A549 (cell line): Measurements from ENCODE around the gene LMNA.
A peak's percentile ranks its signal among the peaks of the same experiment; 100 is the strongest.

Experiments used
- CBX2 ChIP-seq: fragments of 200-600 bp; sonication (generic); IDR thresholded peaks from 2 replicates; pipeline ENCODE4 v1.6.1; 2016; ENCODE audit warnings: low read depth, mild to moderate bottlenecking, borderline replicate concordance
- CHD2 ChIP-seq: fragments of 150-350 bp; IDR thresholded peaks from 2 replicates; pipeline ENCODE4 v1.6.1; 2014; ENCODE audit warnings: low read length; ENCODE audit not compliant: partially characterized antibody
- EHMT2 ChIP-seq: fragments of 200-600 bp; sonication (generic); IDR thresholded peaks from 2 replicates; pipeline ENCODE4 v1.6.1; 2016; ENCODE audit warnings: antibody characterized with exemption, low read depth, mild to moderate bottlenecking, moderate library complexity
- EP300 ChIP-seq, 2 experiments: fragments of >200 bp; sonication (Bioruptor Twin); formaldehyde crosslinking; IDR thresholded peaks; 2 replicates in 1 of 2; 3 replicates in 1 of 2; pipeline ENCODE4 v1.6.1; 2016 to 2017
- HOXB5 ChIP-seq: fragments of 250-450 bp; sonication (Bioruptor Pico); IDR thresholded peaks from 2 replicates; pipeline ENCODE4 v1.5.0; 2020; ENCODE audit warnings: mild to moderate bottlenecking, moderate library complexity
- JUN ChIP-seq, 2 experiments: fragments of >200 bp; sonication (Bioruptor Twin); formaldehyde crosslinking; IDR thresholded peaks; 2 replicates in 1 of 2; 3 replicates in 1 of 2; pipeline ENCODE4 v1.6.1; 2016 to 2017
- RARB ChIP-seq: fragments of 250-450 bp; sonication (Bioruptor Pico); IDR thresholded peaks from 2 replicates; pipeline ENCODE4 v1.8.0; 2021; ENCODE audit warnings: mild to moderate bottlenecking, moderate library complexity
- RCOR1 ChIP-seq: fragments of 150-350 bp; IDR thresholded peaks from 2 replicates; pipeline ENCODE4 v1.6.1; 2014; ENCODE audit warnings: antibody characterized with exemption, low read length, low read depth
- TF ChIP-seq, protein P1 (sequence below): fragments of >200 bp; sonication (Bioruptor Twin); formaldehyde crosslinking; IDR thresholded peaks from 3 replicates; pipeline ENCODE4 v1.5.1; 2016
- TF ChIP-seq, protein P2 (sequence below): fragments of 200-600 bp; sonication (generic); IDR thresholded peaks from 2 replicates; pipeline ENCODE4 v1.6.1; 2016; ENCODE audit warnings: antibody characterized with exemption, mild to moderate bottlenecking, moderate library complexity

DNA sequence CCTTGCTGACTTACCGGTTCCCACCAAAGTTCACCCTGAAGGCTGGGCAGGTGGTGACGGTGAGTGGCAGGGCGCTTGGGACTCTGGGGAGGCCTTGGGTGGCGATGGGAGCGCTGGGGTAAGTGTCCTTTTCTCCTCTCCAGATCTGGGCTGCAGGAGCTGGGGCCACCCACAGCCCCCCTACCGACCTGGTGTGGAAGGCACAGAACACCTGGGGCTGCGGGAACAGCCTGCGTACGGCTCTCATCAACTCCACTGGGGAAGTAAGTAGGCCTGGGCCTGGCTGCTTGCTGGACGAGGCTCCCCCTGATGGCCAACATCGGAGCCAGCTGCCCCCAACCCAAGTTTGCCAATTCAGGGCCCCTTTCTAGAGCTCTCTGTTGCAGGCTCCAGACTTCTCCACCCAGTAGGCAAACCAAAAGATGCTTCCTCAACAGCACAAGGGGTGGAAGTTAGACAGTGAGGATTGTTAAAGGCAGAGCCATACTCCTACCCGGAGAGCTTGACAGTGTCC, 22.5 kb downstream of the LMNA start:
- TF ChIP-seq CBX2 = no peak
- TF ChIP-seq, protein P1, sequence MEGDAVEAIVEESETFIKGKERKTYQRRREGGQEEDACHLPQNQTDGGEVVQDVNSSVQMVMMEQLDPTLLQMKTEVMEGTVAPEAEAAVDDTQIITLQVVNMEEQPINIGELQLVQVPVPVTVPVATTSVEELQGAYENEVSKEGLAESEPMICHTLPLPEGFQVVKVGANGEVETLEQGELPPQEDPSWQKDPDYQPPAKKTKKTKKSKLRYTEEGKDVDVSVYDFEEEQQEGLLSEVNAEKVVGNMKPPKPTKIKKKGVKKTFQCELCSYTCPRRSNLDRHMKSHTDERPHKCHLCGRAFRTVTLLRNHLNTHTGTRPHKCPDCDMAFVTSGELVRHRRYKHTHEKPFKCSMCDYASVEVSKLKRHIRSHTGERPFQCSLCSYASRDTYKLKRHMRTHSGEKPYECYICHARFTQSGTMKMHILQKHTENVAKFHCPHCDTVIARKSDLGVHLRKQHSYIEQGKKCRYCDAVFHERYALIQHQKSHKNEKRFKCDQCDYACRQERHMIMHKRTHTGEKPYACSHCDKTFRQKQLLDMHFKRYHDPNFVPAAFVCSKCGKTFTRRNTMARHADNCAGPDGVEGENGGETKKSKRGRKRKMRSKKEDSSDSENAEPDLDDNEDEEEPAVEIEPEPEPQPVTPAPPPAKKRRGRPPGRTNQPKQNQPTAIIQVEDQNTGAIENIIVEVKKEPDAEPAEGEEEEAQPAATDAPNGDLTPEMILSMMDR = 0 out of 3 replicates have a peak, but pooled peaks have one; percentile 16
- no peak for TF ChIP-seq EHMT2
- no peak for TF ChIP-seq EP300 (IDR thresholded peaks at IDR 0.05)
- TF ChIP-seq HOXB5 = no peak
- TF ChIP-seq RCOR1 = no peak
- TF ChIP-seq CHD2 = no peak
- TF ChIP-seq, protein P2, sequence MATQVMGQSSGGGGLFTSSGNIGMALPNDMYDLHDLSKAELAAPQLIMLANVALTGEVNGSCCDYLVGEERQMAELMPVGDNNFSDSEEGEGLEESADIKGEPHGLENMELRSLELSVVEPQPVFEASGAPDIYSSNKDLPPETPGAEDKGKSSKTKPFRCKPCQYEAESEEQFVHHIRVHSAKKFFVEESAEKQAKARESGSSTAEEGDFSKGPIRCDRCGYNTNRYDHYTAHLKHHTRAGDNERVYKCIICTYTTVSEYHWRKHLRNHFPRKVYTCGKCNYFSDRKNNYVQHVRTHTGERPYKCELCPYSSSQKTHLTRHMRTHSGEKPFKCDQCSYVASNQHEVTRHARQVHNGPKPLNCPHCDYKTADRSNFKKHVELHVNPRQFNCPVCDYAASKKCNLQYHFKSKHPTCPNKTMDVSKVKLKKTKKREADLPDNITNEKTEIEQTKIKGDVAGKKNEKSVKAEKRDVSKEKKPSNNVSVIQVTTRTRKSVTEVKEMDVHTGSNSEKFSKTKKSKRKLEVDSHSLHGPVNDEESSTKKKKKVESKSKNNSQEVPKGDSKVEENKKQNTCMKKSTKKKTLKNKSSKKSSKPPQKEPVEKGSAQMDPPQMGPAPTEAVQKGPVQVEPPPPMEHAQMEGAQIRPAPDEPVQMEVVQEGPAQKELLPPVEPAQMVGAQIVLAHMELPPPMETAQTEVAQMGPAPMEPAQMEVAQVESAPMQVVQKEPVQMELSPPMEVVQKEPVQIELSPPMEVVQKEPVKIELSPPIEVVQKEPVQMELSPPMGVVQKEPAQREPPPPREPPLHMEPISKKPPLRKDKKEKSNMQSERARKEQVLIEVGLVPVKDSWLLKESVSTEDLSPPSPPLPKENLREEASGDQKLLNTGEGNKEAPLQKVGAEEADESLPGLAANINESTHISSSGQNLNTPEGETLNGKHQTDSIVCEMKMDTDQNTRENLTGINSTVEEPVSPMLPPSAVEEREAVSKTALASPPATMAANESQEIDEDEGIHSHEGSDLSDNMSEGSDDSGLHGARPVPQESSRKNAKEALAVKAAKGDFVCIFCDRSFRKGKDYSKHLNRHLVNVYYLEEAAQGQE = no peak
- no peak for TF ChIP-seq JUN (IDR thresholded peaks at IDR 0.05)
- TF ChIP-seq RARB (CRISPR knock-in tag) = no peak
